Measurements from ENCODE around the gene CCM2.

DNA sequence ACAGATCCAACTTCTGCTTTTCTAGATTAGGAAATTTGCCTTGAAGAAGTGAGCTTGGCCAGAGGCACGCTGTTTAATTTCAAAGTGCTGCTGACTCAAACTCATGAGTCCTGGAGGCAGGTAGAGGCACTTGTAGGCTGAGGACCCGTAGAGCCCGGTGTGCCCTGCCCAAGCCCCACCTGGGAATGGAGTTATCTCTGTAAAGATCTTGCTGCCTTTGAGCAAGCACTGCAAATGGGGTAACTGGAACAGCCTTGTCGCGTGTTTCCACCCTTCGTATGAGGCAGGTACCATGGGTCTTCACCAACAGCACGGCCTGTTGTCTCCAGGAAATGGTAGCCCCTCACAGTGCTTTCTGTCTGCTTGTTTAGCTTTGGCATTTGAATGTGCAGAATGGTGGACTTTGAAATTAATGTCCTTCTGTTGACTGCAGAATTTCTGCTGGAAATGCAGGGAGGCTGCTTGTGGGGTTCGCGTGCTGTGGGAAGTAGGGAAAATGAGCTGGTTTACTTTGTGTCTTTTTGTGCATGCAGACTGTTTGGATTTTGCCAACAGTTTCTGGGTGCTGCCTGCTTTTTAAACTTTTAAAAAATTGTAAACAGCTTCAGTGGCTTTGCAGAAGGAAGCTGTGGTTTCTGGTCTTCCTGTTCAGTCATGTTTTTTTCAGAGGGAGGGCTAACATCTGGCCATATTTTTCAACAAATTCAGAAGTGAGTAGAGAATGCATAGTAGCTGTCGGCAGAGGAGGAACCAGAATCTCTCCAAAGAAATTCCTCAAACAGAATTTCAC, 27.2 kb downstream of the CCM2 start:
- no peak for TF ChIP-seq ZNF274 (IDR thresholded peaks at IDR 0.05; ENCODE audit: low read depth, low read length)
- TF ChIP-seq YY1 (IDR thresholded peaks at IDR 0.05; ENCODE audit: insufficient read depth, insufficient read length): no peak

Measured in NT2/D1 (cell line).